Glutamatergic neuron (in vitro differentiated cells): ENCODE measurements around the gene ACOXL. TPM values are rescaled to one million over a fixed set of nuclear protein-coding genes. Genes with fewer than 3 reads are reported as not detected.

Experiments
- DNase-seq: peaks from one replicate; pipeline ENCODE4 v3.0.0; 2022
- H3K27ac Mint-ChIP-seq: one replicate; pipeline ENCODE4 v1.8.0; 2020; ENCODE audit warnings: mild to moderate bottlenecking, mixed read lengths, inconsistent platforms; ENCODE audit not compliant: unreplicated experiment
- H3K27me3 Mint-ChIP-seq: one replicate; pipeline ENCODE4 v1.8.0; 2020; ENCODE audit warnings: mild to moderate bottlenecking, moderate library complexity, mixed read lengths, inconsistent platforms; ENCODE audit not compliant: unreplicated experiment
- H3K36me3 Mint-ChIP-seq: one replicate; pipeline ENCODE4 v1.8.0; 2020; ENCODE audit warnings: mild to moderate bottlenecking, mixed read lengths, inconsistent platforms; ENCODE audit not compliant: unreplicated experiment
- H3K4me1 Mint-ChIP-seq: one replicate; pipeline ENCODE4 v1.8.0; 2020; ENCODE audit warnings: mild to moderate bottlenecking, low read depth, mixed read lengths, inconsistent platforms; ENCODE audit not compliant: unreplicated experiment
- H3K4me3 Mint-ChIP-seq: one replicate; pipeline ENCODE4 v1.8.0; 2020; ENCODE audit warnings: mild to moderate bottlenecking, mixed read lengths, inconsistent platforms; ENCODE audit not compliant: unreplicated experiment
- H3K9me3 Mint-ChIP-seq: one replicate; pipeline ENCODE4 v1.8.0; 2020; ENCODE audit warnings: mild to moderate bottlenecking, moderate library complexity, mixed read lengths, inconsistent platforms; ENCODE audit not compliant: unreplicated experiment
- total RNA-seq: library from RNA; stranded (reverse); fragmentation: NEBNext Ultra II Directional; extraction: Animal tissue kit (Norgen Biotek cat#: 25700); gene quantifications from one replicate; pipeline ENCODE4 v1.2.1, GENCODE V29; 2021; ENCODE audit not compliant: unreplicated experiment
- TF ChIP-seq, protein P1 (sequence below): fragments of 200-600 bp; sonication (generic); IDR thresholded peaks from one replicate; pipeline ENCODE4 v1.5.0; 2021; ENCODE audit not compliant: partially characterized antibody, unreplicated experiment

The ACOXL gene
- total RNA-seq, 1 donor from 2014 or later = 1.4 TPM

DNA sequence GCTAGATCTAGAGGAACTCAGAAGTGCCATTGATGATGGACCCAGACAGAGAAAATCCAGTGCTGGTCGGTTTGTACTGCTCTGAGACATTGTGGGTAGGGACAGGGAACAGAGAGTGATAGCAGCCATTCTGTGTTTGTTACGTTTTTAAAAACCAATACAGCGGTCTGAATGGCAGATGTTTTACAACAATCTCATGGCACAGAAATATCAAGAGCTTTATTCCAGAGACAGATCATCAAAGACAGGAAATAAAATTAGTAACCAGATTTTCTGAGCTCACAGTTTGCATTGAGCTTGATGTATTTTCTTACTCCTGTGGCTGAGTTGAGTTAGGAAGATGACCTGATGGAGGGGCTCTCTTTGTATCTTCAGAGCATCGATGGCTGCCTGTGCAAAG lies 273.4 kb downstream of the ACOXL start:
- H3K27ac Mint-ChIP-seq = no peak overlapping the region
- H3K9me3 Mint-ChIP-seq = no peaks in the 10 kb centered on the region
- H3K36me3 Mint-ChIP-seq = no peaks in the 10 kb centered on the region
- no peak overlapping the region for H3K4me3 Mint-ChIP-seq
- H3K27me3 Mint-ChIP-seq = no peaks in the 10 kb centered on the region
- no peaks in the 10 kb centered on the region for H3K4me1 Mint-ChIP-seq
- no peak for DNase-seq
- TF ChIP-seq, protein P1, sequence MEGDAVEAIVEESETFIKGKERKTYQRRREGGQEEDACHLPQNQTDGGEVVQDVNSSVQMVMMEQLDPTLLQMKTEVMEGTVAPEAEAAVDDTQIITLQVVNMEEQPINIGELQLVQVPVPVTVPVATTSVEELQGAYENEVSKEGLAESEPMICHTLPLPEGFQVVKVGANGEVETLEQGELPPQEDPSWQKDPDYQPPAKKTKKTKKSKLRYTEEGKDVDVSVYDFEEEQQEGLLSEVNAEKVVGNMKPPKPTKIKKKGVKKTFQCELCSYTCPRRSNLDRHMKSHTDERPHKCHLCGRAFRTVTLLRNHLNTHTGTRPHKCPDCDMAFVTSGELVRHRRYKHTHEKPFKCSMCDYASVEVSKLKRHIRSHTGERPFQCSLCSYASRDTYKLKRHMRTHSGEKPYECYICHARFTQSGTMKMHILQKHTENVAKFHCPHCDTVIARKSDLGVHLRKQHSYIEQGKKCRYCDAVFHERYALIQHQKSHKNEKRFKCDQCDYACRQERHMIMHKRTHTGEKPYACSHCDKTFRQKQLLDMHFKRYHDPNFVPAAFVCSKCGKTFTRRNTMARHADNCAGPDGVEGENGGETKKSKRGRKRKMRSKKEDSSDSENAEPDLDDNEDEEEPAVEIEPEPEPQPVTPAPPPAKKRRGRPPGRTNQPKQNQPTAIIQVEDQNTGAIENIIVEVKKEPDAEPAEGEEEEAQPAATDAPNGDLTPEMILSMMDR = no peak

DNA sequence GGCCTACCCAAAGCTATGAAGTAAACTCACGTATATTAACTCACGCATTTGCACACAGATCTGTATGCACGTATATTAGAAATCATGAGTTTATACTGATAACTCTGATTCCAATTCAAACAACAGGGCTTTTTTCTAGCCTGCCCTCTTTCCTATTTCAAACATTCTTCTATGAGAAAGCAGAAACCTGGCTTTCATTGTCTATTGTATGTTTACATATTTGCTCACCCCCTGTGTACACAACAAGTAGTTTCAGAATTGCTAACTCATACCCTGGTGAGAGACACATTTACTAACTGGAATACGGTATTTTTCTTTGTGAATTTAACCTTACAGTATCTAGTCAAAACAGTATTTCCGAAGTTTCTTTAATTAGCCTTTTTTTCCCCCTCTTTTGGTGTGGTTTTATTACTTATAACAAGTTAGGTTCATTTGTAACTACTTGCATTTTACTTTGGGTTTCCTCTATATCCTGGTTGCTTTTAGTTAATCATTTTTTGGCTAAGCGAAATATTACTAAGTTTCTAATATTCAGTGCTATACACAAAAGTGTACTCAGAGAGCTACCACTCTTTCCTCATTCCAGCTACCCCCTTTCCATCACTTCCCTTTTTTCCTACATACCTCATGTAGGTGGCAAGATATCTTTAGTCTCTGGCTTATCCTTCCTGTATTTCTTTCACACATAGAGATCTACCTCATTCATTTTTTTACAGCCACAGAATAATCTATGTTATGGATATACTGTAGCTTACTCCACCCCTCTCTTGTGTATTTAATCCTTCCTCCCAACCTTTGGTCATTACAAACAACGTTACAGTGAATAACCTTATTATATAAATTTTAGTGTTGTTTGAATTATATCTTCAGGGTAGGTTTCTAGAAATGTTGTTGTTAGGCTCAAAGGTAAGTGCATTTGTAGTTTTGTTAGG lies 275.6 kb downstream of the ACOXL start:
- no peaks in the 10 kb centered on the region for H3K9me3 Mint-ChIP-seq
- no peak overlapping the region for H3K27ac Mint-ChIP-seq
- no peak overlapping the region for H3K4me3 Mint-ChIP-seq
- DNase-seq = no peak
- H3K27me3 Mint-ChIP-seq = no peaks in the 10 kb centered on the region
- peaks cover 10% of the 10 kb centered on the region for H3K36me3 Mint-ChIP-seq
- TF ChIP-seq, protein P1 = no peak
- H3K4me1 Mint-ChIP-seq = no peaks in the 10 kb centered on the region

- Mint-ChIP-seq H3K36me3 (peaks cover 10% of the 10 kb centered on the region), H3K4me1 (no peaks in the 10 kb centered on the region)
These were observed 278.8 kb downstream of the ACOXL start for GRCh38 chr2:111011218-111011617.

GRCh38 chr2:111015283-111015995 lies 283.1 kb downstream of the ACOXL start:
- H3K27me3 Mint-ChIP-seq = peaks cover 4% of the 10 kb centered on the region
- peaks cover 10% of the 10 kb centered on the region for H3K36me3 Mint-ChIP-seq
- DNase-seq = no peak
- no peak overlapping the region for H3K4me3 Mint-ChIP-seq
- no peaks in the 10 kb centered on the region for H3K9me3 Mint-ChIP-seq
- no peak overlapping the region for H3K27ac Mint-ChIP-seq
- H3K4me1 Mint-ChIP-seq = no peaks in the 10 kb centered on the region
- TF ChIP-seq, protein P1 = no peak

More at GRCh38 chr2:111011218-111011617, 278.8 kb downstream of the ACOXL start:
- DNase-seq = no peak
- Mint-ChIP-seq H3K27me3 (peaks cover 1% of the 10 kb centered on the region), H3K9me3 (no peaks in the 10 kb centered on the region), H3K27ac (no peak overlapping the region), H3K4me3 (no peak overlapping the region)
- TF ChIP-seq, protein P1 = no peak
